ENCODE measurements around the gene KIR2DL4.
"Not testable (repeated sequence)": the region's sequence is repeated elsewhere in the genome, so short reads cannot be mapped to it uniquely, and the experiment has no call there.

GRCh38 chr19:54863459-54863858 lies 60.0 kb downstream of the KIR2DL4 start:
- TF ChIP-seq CTCF (conservative IDR thresholded peaks at IDR 0.05 in 1 of 2, IDR thresholded peaks at IDR 0.05 in 1 of 2; ENCODE audit: low read depth in 1 of 2, low read length in 2 of 2); EZH2 (IDR thresholded peaks at IDR 0.05; ENCODE audit: low read length, missing control alignments): not testable (repeated sequence)

Data from fibroblast of lung (primary cell).